Suprapubic skin (tissue), 3 donors: ENCODE measurements around the gene LHFPL3.

Source experiments
- POLR2AphosphoS5 ChIP-seq, 3 donors: sonication (generic); formaldehyde crosslinking; IDR thresholded peaks; one replicate each; pipeline ENCODE4 v1.6.1; 2017; ENCODE audit warnings: antibody characterized with exemption in 3 of 3
- TF ChIP-seq, protein P1 (sequence below), 2 donors: fragments of 200-600 bp in 1 of 2; fragments of 450-650 bp in 1 of 2; sonication (generic) in 1 of 2; IDR thresholded peaks; one replicate each; pipeline ENCODE4 v1.5.1; 2016 to 2019; ENCODE audit warnings: antibody characterized with exemption in 2 of 2, mild to moderate bottlenecking in 1 of 2, moderate library complexity in 1 of 2

- no peak for TF ChIP-seq POLR2AphosphoS5 (IDR thresholded peaks at IDR 0.05)
- TF ChIP-seq, protein P1, sequence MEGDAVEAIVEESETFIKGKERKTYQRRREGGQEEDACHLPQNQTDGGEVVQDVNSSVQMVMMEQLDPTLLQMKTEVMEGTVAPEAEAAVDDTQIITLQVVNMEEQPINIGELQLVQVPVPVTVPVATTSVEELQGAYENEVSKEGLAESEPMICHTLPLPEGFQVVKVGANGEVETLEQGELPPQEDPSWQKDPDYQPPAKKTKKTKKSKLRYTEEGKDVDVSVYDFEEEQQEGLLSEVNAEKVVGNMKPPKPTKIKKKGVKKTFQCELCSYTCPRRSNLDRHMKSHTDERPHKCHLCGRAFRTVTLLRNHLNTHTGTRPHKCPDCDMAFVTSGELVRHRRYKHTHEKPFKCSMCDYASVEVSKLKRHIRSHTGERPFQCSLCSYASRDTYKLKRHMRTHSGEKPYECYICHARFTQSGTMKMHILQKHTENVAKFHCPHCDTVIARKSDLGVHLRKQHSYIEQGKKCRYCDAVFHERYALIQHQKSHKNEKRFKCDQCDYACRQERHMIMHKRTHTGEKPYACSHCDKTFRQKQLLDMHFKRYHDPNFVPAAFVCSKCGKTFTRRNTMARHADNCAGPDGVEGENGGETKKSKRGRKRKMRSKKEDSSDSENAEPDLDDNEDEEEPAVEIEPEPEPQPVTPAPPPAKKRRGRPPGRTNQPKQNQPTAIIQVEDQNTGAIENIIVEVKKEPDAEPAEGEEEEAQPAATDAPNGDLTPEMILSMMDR (IDR thresholded peaks at IDR 0.05) = no peak
Observed at GRCh38 chr7:104497379-104497967, 169.1 kb downstream of the LHFPL3 start.
